Fibroblast of lung (primary cell): Measurements from ENCODE around the gene C2orf76. TPM values are rescaled to one million over a fixed set of nuclear protein-coding genes. Genes with fewer than 3 reads are reported as not detected.
"Not testable (repeated sequence)": the region's sequence is repeated elsewhere in the genome, so short reads cannot be mapped to it uniquely, and the experiment has no call there.

Experiments
- DNase-seq, 2 donors: peaks; one replicate each; pipeline versions ENCODE4 v3.0.0 to v3.0.0-alpha.2; 2010; ENCODE audit warnings: low read depth in 2 of 2
- H2AFZ ChIP-seq: 2 replicates; pipeline ENCODE4 v1.5.1; 2012; ENCODE audit warnings: low read length, control low read depth, inconsistent platforms
- H3K27ac ChIP-seq: 2 replicates; pipeline ENCODE4 v1.5.1; 2011; ENCODE audit warnings: low read length, control low read depth; ENCODE audit not compliant: insufficient read depth
- H3K27me3 ChIP-seq: 2 replicates; pipeline ENCODE4 v1.5.1; 2011; ENCODE audit warnings: mild to moderate bottlenecking, low read length; ENCODE audit not compliant: control insufficient read depth, insufficient read depth
- H3K36me3 ChIP-seq: 2 replicates; pipeline ENCODE4 v1.5.1; 2011; ENCODE audit warnings: low read length; ENCODE audit not compliant: control insufficient read depth, insufficient read depth
- H3K4me1 ChIP-seq: 2 replicates; pipeline ENCODE4 v1.5.1; 2011; ENCODE audit warnings: low read length; ENCODE audit not compliant: control insufficient read depth, insufficient read depth; ENCODE audit errors: extremely low read depth
- H3K4me2 ChIP-seq: 2 replicates; pipeline ENCODE4 v1.5.1; 2011; ENCODE audit warnings: low read length, control low read depth; ENCODE audit not compliant: insufficient read depth; ENCODE audit errors: extremely low read depth
- H3K4me3 ChIP-seq, 4 experiments: fragments of 200-600 bp in 1 of 4; sonication (generic) in 1 of 4; replicated peaks in 1 of 4; 2 replicates each; pipeline ENCODE4 v1.5.1; 2011 to 2016; ENCODE audit warnings: low read length in 4 of 4, low read depth in 3 of 4, mild to moderate bottlenecking in 3 of 4, control low read depth in 2 of 4, inconsistent platforms in 1 of 4, mixed read lengths in 1 of 4; ENCODE audit not compliant: insufficient read depth in 1 of 4; ENCODE audit errors: control extremely low read depth in 1 of 4
- H3K79me2 ChIP-seq: 2 replicates; pipeline ENCODE4 v1.5.1; 2012; ENCODE audit warnings: mild to moderate bottlenecking, low read length, inconsistent platforms; ENCODE audit not compliant: control insufficient read depth, insufficient read depth
- H3K9ac ChIP-seq: 2 replicates; pipeline ENCODE4 v1.5.1; 2011; ENCODE audit warnings: mild to moderate bottlenecking, low read length, control low read depth; ENCODE audit not compliant: insufficient read depth
- H3K9me3 ChIP-seq: 2 replicates; pipeline ENCODE4 v1.5.1; 2012; ENCODE audit warnings: low read depth, low read length; ENCODE audit not compliant: control insufficient read depth, insufficient read depth
- H4K20me1 ChIP-seq: 2 replicates; pipeline ENCODE4 v1.5.1; 2011; ENCODE audit warnings: low read length; ENCODE audit not compliant: control insufficient read depth, insufficient read depth; ENCODE audit errors: extremely low read depth
- EZH2 ChIP-seq: IDR thresholded peaks from 2 replicates; pipeline ENCODE4 v1.5.1; 2012; ENCODE audit warnings: low read length, control low read depth, mild to moderate bottlenecking; ENCODE audit errors: missing control alignments
- polyA plus RNA-seq, 2 donors: library from polyadenylated mRNA; depleted of rRNA in 1 of 2; stranded (reverse) in 1 of 2; unstranded in 1 of 2; fragments of >200 nt; gene quantifications; 2 replicates each; pipeline ENCODE4 v1.2.1, GENCODE V29; 2011 to 2012; ENCODE audit warnings: missing spikeins in 1 of 2
- total RNA-seq: library from RNA; depleted of rRNA; stranded (reverse); fragments of >200 nt; gene quantifications from 2 replicates; pipeline ENCODE4 v1.2.1, GENCODE V29; 2014
- TF ChIP-seq, protein P1 (sequence below), 2 donors: IDR thresholded peaks in 1 of 2; conservative IDR thresholded peaks in 1 of 2; 1 replicate in 1 of 2; 2 replicates in 1 of 2; pipeline ENCODE4 v1.5.1; 2011 to 2012; ENCODE audit warnings: low read length in 2 of 2, control low read depth in 1 of 2, inconsistent platforms in 1 of 2, low read depth in 1 of 2, mild to moderate bottlenecking in 1 of 2

Gene C2orf76
- total and polyA plus RNA-seq, 2 donors (not counting 1 experiment from before 2014, with no cell fraction given): 14.6 to 17.8 TPM

DNA sequence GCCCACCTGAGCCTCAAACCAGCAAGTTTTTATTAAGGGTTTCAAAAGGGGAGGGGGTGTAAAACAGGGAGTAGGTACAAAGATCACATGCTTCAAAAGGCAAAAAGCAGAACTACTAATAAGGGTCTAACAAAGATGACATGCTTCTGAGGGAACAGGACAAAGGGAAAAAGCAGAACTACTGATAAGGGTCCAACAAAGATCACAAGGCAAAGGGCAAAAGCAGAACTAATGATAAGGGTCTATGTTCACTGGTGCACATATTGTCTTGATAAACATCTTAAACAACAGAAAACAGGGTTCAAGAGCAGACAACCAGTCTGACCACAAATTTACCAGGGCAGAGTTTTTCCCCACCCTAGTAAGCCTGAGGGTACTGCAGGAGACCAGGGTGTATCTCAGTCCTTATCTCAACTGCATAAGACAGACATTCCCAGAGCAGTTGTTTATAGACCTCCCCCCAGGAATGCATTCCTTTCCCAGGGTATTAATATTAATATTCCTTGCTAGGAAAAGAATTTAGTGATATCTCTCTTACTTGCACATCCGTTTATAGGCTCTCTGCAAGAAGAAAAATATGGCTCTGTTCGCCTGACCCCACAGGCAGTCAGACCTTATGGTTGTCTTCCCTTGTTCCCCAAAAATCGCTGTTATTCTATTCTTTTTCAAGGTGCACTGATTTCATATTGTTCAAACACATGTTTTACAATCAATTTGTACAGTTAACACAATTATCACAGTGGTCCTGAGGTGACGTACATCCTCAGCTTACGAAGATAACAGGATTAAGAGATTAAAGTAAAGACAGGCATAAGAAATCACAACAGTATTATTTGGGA, 7.5 kb upstream of the C2orf76 start:
- peaks cover 30% of the 10 kb centered on the region for H3K36me3 ChIP-seq
- H3K4me1 ChIP-seq, H3K4me2 ChIP-seq, H3K27ac ChIP-seq, H4K20me1 ChIP-seq, H3K9ac ChIP-seq, H3K9me3 ChIP-seq, H3K79me2 ChIP-seq, H3K4me3 ChIP-seq, H3K27me3 ChIP-seq, DNase-seq, H2AFZ ChIP-seq: not testable (repeated sequence)

DNA sequence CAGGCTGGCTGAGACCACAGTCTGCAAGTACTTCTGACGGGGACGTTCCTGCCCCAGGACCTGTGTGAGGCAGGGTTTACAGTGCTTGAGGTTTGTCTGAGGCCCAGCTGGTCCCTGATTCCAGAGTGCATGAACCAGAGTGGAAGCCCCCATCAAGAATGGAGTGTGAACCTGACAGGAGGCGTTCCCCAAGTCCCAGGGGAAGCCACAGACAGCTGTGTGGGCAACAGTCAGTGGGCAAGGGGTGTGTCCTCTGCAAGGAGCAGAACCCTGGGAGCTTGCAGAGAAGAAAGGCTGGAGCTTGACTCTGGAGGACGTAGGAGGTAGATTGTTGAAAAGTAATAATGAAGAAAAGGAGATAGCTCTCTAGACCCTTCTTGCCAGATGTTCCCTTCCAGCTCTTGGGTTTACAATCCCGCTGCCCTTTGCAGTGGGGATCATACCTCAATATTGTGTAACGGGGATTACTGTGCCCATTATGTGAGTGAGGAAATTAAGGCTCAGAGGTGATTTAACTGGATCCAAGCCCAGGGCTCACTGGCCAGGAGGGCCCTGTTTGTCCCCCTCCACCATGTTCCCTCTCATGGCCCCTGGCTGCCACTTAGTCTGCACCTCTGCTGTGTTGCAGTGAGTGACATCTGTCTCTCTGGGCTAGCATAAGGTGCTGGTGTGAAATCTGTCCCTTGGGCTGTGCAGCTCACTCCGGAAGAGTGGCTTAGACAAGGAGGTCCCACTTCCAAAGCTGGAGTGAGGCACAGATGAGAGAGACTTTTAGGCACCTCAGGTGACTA, 6.3 kb upstream of the C2orf76 start:
- H3K27me3 ChIP-seq: no peaks in the 10 kb centered on the region

DNA sequence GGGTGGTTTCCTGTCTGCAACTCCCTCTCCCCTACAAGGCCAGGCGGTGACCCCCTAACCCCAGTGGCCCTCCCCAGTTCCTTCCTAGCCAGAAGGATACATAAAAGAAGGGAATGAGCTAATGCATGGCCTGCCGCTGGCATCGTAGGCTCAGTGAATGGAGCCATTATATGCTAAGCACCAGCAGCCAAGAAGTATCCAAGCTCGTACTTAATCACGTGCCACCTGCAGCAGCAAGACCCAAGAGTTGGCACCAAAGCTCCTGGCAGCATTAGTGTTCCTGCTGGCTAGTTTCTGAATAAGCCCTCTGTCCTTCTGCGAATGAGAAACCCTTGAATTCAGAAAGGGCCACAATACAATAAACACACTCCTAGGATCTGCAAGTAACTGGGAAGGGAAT, 4.5 kb upstream of the C2orf76 start:
- Histone ChIP-seq H3K36me3 (peaks cover 34% of the 10 kb centered on the region), H3K79me2 (peaks cover 25% of the 10 kb centered on the region), H3K4me2 (no peak overlapping the region), H3K27ac (no peak overlapping the region), H2AFZ (no peak overlapping the region), H3K27me3 (no peaks in the 10 kb centered on the region), H3K4me3 (no peak overlapping the region), H3K4me1 (peaks cover 7% of the 10 kb centered on the region), H3K9me3 (no peaks in the 10 kb centered on the region), H3K9ac (no peak overlapping the region), H4K20me1 (no peaks in the 10 kb centered on the region)
- TF ChIP-seq, protein P1, sequence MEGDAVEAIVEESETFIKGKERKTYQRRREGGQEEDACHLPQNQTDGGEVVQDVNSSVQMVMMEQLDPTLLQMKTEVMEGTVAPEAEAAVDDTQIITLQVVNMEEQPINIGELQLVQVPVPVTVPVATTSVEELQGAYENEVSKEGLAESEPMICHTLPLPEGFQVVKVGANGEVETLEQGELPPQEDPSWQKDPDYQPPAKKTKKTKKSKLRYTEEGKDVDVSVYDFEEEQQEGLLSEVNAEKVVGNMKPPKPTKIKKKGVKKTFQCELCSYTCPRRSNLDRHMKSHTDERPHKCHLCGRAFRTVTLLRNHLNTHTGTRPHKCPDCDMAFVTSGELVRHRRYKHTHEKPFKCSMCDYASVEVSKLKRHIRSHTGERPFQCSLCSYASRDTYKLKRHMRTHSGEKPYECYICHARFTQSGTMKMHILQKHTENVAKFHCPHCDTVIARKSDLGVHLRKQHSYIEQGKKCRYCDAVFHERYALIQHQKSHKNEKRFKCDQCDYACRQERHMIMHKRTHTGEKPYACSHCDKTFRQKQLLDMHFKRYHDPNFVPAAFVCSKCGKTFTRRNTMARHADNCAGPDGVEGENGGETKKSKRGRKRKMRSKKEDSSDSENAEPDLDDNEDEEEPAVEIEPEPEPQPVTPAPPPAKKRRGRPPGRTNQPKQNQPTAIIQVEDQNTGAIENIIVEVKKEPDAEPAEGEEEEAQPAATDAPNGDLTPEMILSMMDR (conservative IDR thresholded peaks at IDR 0.05 in 1 of 2, IDR thresholded peaks at IDR 0.05 in 1 of 2; ENCODE audit: low read depth in 1 of 2, low read length in 2 of 2): no peak
- no peak for TF ChIP-seq EZH2
- DNase-seq: no peak

More for the DNA sequence above, 6.3 kb upstream of the C2orf76 start:
- Histone ChIP-seq H4K20me1 (no peaks in the 10 kb centered on the region), H3K4me3 (no peak overlapping the region), H3K27ac (no peak overlapping the region), H3K4me2 (no peak overlapping the region), H3K36me3 (peaks cover 34% of the 10 kb centered on the region), H3K9me3 (no peaks in the 10 kb centered on the region), H3K4me1 (peaks cover 6% of the 10 kb centered on the region), H3K9ac (no peak overlapping the region), H2AFZ (no peak overlapping the region), H3K79me2 (peaks cover 12% of the 10 kb centered on the region)
- TF ChIP-seq EZH2: no peak
- TF ChIP-seq, protein P1 (conservative IDR thresholded peaks at IDR 0.05 in 1 of 2, IDR thresholded peaks at IDR 0.05 in 1 of 2; ENCODE audit: low read depth in 1 of 2, low read length in 2 of 2): no peak
- DNase-seq: no peak
